GM10248 (cell line): ENCODE data around the gene CASQ2.

Experiments
- CTCF ChIA-PET: fragments of 300-600 bp; sonication (Branson Sonifier 250); formaldehyde crosslinking; extraction: SDS; loops from one replicate; lab custom pipeline; 2021; ENCODE audit warnings: antibody characterized with exemption; lab: Yijun Ruan, JAX
- POLR2A ChIA-PET: fragments of 350-650 bp; sonication (Branson Sonifier 250); formaldehyde crosslinking; extraction: SDS; loops from one replicate; lab custom pipeline; 2020; ENCODE audit warnings: antibody characterized with exemption; lab: Yijun Ruan, JAX
- DNase-seq: peaks from one replicate; pipeline ENCODE4 v3.0.0; 2012; ENCODE audit errors: extremely low spot score
- CTCF ChIP-seq: IDR thresholded peaks from 2 replicates; pipeline ENCODE4 v1.5.1; 2012; ENCODE audit warnings: mild to moderate bottlenecking, low read depth; ENCODE audit errors: extremely low read depth, missing control alignments, control extremely low read depth

The CASQ2 gene

GRCh38 chr1:115694805-115695204 is 73.7 kb downstream of the CASQ2 start:
- no peak for TF ChIP-seq CTCF
- no peak for DNase-seq
- ChIA-PET CTCF (interaction anchor here (0.9 to 5.1 kb wide), 4 partner anchors 9 to 71 kb away, joined by 3 to 28 read pairs (median 3); no protein-coding TSS in a partner anchor), POLR2A (no interaction called here)

- no peak for TF ChIP-seq CTCF
- POLR2A ChIA-PET, result no interaction called here
- CTCF ChIA-PET, result interaction anchor here (1.1 to 5.1 kb wide), 3 partner anchors 11 to 84 kb away, joined by 3 to 28 read pairs (median 4); no protein-coding TSS in a partner anchor
- no peak for DNase-seq
Observed at GRCh38 chr1:115692224-115692623, 76.3 kb downstream of the CASQ2 start.

GRCh38 chr1:115690972-115691371 is 77.5 kb downstream of the CASQ2 start:
- ChIA-PET POLR2A (no interaction called here), CTCF (interaction anchor here (0.9 to 5.1 kb wide), 3 partner anchors 9 to 82 kb away, joined by 3 to 28 read pairs (median 4); no protein-coding TSS in a partner anchor)
- no peak for TF ChIP-seq CTCF
- no peak for DNase-seq

GRCh38 chr1:115687744-115688143 is 80.8 kb downstream of the CASQ2 start:
- ChIA-PET POLR2A (no interaction called here), CTCF (interaction anchor here (1.2 to 3.7 kb wide), 2 partner anchors 18 to 79 kb away, joined by 3 to 19 read pairs; no protein-coding TSS in a partner anchor)
- TF ChIP-seq CTCF, result no peak

GRCh38 chr1:115685029-115685705 is 83.3 kb downstream of the CASQ2 start:
- DNase-seq, result no peak
- ChIA-PET POLR2A (no interaction called here), CTCF (interaction anchor here (1.2 to 2.5 kb wide), 3 partner anchors 9 to 79 kb away, joined by 3 to 8 read pairs (median 3); no protein-coding TSS in a partner anchor)
- TF ChIP-seq CTCF, result no peak

More at GRCh38 chr1:115687744-115688143, 80.8 kb downstream of the CASQ2 start:
- DNase-seq, result no peak

- no peak for TF ChIP-seq CTCF
- no peak for DNase-seq
- ChIA-PET POLR2A (no interaction called here), CTCF (interaction anchor here (1.0 to 2.1 kb wide), 3 partner anchors 14 to 24 kb away, joined by 3 to 10 read pairs (median 3); no protein-coding TSS in a partner anchor)
Observed at GRCh38 chr1:115682792-115683191, 85.7 kb downstream of the CASQ2 start.
